GM19239 (cell line): Measurements from ENCODE around the gene ABCB6.
"Not testable (repeated sequence)": the region's sequence is repeated elsewhere in the genome, so short reads cannot be mapped to it uniquely, and the experiment has no call there.

Experiments used
- DNase-seq: peaks from one replicate; pipeline ENCODE4 v3.0.0; 2011; ENCODE audit warnings: low spot score; ENCODE audit not compliant: insufficient read length
- FAIRE-seq: peaks from 2 replicates; lab custom pipeline; 2011; peaks lifted over from hg19 to GRCh38; lab: Jason Lieb, UNC

The ABCB6 gene

DNA sequence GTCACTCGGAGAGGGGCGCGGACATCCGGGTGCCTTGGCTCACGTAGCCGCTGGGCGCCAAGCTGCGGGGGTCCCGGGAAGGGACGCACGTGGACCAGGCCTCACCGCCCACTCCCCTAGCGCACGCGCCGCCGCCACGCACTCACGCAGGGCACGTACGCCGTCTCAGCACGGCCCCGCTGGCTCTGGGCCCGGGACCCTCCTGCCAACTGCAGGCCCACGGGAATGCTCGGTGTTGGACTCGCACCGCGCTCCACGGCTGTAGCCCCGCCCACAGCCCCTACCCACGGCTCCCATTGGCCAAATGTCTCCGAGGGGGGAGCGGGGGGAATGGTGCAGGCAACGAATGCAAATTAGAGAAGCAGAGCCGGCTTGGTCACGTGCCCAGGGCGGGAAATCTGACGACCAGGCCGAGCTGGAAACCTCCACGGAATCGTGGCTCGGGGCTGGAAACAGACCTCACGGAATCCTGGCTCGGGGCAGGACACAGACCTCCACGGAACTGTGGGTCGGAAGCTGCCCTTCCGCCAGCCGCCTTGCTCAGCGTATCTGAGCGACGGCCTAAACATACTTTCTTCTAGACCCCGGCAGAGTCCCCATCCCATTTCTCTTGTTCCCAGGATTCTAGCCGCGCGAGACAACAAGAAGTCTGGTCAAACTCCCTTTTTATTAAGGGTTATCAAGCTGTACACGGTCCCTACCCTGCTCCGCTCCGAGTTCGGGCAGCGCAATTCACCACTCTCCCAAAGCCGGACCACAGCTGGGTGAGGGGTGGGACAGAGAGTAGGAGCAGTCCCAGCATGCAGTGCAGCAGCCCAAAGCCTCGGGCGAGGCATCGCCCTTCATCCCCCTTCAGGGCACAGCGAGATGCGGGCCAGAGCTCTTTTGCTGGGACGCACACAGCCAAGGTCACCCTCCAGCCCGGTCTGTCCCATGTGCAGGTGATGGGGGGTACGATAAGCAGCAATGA, at the start of gene ABCB6:
Gene ABCB6 (minus strand): TSS at position 227 of the 970 bp plus-strand sequence. CDS start 285 bp downstream, outside the sequence.
- FAIRE-seq, result peak; percentile 95
- peak; percentile 95 for DNase-seq

DNA sequence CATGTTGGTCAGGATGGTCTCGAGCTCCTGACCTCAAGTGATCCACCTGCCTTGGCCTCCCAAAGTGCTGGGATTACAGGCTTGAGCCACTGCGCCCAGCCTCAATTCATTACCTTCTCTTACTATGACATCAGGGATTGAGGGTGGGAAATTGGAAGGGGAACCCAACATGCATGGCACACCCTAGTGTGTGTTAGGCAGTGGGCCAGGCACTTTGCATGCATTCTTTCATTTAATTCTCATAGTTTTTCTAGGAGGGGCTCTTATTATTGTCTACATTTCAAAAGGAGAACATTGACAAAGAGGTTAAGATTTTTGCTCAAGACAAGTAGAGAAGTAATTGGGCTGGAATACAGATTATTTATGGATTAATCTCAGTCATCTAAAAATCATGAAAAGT, 49.5 kb upstream of the ABCB6 start:
- no peak for FAIRE-seq
- no peak for DNase-seq

DNA sequence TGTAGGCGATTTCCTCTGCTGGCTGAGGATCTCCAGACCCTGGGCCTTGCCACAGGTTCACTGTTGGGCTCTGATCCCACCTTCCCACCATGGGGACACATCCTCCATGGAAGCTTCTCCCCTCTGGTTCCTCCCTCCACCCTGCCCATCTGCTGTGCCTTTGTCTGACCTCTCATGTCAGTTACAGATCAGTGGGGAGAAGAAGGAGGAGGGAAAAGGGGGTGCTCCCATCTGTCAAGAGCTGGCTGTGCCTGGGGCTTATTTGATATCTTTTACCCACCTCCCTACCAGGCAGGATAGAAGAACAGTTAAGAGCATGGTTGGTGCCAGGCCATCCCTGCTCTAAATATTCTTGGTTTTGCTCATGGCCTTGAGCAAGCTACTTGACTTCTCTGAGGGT, 48.1 kb upstream of the ABCB6 start:
- no peak for FAIRE-seq

DNA sequence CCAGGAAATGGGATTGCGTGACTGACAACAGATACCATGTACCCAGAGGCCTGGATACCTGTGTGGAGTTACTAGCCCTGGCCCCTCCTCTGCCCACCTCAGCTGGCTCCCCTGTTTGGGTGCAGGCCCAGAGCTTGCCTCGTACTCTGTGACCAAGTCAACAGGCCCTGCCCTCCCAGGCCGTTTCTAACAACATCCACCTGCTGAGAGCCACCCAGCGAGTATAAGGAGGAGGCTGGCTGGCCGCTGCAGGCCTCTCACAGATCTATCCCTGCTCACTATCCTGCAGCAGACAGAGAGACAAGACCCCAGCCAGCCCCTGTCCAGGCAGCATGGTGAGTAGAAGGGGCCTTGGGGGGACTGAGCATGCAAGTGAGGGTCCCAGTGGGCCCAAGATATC, 47.5 kb upstream of the ABCB6 start:
- no peak for DNase-seq
- no peak for FAIRE-seq

More for the DNA sequence above, 48.1 kb upstream of the ABCB6 start:
- no peak for DNase-seq

DNA sequence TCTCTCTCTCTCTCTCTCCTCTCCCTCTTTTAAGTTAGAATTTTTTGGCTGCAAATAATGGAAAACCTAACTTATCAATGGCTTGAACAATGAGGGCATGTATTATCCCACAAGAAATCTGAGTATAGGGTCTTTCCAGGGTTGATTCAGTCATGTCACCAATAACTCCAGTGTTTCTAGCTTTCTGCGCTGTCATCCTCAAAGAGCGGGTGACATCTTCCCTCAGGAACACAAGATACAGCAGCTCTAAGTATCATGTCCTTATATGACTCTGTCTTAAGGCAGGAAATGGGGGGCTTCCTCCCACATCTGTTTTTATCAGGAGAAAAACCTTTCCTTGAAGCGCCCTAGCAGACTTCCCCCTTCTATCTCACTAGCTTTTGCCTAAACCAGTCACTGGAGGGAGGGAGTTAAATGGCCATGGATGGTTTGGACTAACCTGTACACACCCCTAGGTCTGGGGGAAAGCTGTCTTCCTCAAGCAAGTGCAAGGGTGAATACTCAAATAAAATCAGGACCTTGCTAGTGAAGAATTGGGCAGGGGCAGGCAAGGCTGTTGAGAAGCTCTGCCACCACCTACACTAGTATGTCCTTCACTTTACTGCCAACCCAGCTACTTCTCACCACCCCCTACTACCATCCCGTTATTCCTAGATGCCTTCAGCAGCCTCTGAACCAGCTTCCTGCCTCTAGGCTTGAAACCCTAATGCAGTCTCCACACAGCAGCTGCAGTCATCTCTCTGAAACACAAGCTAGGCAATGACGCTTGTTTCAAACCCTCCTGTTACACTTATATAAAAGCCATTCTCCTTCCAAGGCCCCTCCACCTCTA, 42.5 kb upstream of the ABCB6 start:
- DNase-seq, result no peak
- no peak for FAIRE-seq

DNA sequence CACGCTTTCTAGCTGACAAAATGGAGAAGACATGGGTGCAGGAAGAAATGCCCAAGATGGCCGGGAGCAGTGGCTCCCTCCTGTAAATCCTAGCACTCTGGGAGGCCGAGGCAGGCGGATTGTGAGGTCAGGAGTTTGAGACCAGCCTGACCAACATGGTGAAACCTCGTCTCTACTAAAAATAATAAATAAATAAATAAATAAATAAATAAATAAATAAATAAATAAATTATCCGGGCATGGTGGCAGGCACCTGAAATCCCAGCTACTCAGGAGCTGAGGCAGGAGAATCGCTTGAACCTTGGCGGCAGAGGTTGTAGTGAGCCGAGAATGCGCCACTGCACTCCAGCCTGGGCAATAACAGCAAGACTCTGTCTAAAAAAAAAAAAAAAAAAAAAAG, 40.2 kb upstream of the ABCB6 start:
- not testable (repeated sequence) for FAIRE-seq, DNase-seq

DNA sequence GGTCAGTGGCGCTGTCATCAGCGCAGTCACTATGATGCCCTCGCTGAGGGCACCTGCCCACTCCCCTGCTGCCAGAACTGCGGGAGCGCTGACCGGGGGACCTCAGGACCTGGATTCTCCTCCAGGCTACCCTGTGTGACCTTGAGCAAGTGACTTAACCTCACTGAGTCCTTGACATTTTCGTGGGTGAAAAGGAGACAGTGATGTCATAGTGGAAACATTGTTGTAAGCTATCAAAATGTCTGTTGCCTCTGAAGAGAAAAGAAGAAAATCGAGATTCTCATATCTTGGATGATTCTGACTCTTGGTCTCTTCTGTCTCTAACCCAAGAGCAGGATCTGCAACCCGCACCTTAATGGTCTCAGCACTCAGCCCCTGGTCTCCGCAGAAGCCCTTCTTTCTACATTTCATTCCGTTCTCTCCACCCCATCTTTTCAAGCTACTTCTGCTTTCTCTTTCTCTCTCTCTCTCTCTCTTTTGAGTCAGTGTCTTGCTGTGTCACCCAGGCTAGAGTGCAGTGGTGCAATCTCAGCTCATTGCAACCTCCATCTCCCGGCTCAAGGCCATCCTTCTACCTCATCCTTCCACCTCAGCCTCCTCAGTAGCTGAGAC, 35.9 kb upstream of the ABCB6 start:
- DNase-seq (no peak), FAIRE-seq (peak; percentile 84)

DNA sequence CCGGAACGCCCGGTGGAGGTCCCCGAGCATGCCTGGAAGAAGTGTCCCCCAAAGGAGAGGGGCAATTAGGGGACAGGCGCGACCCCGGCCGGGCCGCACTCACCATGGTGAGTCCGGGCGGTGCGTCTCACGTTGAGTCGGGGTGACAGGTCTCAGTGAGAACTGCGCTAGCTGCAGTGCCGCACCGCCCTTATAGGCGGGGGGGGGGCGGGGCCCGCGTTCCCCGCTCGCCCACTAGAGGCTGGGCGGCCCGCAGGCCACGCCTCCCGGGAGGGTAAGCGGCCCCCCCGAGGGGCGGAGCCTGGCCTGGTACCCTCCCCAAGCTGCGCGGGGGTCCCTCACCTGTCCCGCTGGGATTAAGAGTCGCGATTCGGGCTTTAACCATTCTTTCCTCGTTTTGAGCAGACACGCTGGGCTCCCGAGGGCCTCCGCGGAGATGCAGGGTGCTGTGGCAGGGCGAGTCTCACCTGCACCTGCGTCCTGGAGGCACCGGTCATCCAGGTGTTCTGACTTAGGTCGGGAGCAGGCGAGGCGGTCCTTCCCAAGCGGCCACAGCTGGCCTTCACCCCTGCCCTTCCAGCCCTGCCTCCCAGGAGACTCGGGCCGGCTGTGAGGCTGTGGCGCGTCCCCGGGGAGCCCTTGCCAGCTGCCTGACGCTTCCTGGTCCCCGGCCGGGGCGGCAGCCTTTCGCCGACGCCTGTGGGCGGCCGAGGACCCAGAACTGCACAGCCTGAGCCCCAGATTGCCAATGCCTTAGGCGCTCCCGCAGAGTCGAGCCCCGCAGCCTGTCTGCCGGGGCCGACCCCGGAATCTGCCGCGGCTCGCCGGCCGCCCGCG, 35.2 kb upstream of the ABCB6 start, which contains the start of gene TUBA4A:
Gene TUBA4A (minus strand): TSS at position 166 of the 837 bp plus-strand sequence. CDS start 60 bp downstream, at position 106.
- peak; percentile 87 for DNase-seq
- peak; percentile 83 for FAIRE-seq

DNA sequence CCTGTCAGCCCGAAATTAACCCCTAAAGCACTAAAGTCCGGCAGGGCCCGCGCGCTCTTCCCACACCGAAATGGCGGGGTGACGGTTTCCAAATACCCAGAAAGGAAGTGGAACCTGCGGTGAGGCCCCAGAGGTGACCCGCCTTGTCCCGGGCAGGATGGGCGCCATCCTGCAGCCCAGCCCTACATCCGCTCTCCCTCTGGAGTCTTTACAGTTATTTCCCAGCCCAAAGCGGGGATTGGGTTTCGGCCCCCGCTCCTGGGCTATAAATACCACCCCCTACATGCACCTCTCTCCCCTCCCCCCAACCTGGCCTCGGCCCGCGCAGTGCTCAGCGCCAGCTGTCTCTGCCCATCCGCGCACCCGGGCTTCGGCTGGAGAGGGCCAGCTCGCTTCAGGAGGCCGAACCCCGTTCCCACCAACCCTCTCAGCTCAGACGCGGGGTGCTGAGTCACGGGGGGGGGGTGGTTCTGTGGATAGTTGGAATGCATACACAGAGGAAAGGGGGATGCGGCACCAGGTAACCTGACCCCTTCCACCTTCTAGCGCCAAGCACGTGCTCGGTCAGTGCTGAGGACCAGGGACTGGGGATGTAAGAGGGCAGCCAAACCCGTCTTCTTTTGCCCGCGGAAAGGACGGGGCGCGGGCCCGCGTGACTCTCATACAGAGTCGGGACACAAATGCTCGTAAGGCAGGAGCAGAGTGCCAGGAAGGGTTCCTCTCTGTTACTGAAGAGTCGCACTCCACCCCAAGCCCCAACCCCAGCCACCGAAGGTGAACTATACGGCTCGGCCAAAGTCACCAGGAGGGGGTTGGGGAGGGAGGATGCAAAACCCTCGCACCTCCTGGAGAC, 34.4 kb upstream of the ABCB6 start, which contains the start of gene TUBA4B:
Gene TUBA4B (plus strand): TSS at position 344 of the 853 bp plus-strand sequence. CDS start 165 bp downstream, at position 509.
- FAIRE-seq (peak; percentile 21), DNase-seq (no peak)

DNA sequence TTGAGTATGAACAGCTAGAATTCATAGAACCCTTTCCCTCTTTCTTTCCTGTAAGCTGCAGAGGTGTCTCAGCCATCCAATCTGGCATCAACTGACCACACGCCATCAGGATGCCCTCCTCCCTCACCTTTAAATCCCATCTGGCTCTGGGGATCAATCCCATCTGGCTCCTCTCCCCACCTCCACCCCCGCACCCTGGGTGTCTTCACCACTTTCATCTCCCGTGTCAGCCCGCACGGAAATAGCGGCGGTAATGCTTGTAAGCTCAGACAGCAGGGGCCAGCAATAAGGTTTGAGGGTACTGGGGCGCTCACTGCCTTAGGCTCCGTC, 33.8 kb upstream of the ABCB6 start:
- DNase-seq (no peak), FAIRE-seq (peak; percentile 62)

DNA sequence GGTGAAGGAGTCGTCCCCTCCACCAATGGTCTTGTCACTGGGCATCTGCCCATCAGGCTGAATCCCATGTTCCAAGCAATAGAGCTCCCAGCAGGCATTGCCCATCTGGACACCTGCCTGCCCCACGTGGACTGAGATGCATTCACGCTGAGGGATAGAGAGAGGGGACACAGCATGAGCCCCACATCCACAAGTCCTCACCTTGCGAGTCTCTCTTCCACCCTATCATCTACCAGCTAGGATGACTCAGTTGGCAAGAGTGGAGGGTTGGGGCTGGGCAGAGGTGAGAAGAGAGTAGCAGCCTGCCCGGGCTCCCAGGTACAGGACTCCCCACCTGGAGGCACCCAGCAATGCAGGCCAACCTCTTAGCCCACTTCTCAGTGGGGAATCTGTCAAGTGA, 33.3 kb upstream of the ABCB6 start:
- peak; percentile 66 for FAIRE-seq
- no peak for DNase-seq

DNA sequence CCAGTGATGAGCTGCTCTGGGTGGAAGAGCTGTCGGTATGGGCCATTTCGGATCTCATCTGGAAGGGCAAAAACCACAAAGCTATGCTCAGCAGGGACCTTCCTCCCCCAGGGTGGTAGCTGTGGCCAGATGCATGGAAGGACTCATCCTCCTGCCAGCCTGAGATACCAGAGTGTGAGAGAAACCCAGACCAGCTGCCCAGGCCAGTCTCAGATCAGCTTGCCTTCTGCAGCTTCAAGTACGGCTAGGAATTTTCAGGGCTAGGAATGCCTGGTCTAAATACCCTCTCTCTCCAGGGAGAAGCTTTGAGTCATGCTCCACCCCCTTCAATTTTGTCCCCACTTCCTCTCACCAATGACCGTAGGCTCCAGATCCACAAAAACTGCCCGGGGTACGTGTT, 32.9 kb upstream of the ABCB6 start:
- FAIRE-seq (no peak), DNase-seq (no peak)

DNA sequence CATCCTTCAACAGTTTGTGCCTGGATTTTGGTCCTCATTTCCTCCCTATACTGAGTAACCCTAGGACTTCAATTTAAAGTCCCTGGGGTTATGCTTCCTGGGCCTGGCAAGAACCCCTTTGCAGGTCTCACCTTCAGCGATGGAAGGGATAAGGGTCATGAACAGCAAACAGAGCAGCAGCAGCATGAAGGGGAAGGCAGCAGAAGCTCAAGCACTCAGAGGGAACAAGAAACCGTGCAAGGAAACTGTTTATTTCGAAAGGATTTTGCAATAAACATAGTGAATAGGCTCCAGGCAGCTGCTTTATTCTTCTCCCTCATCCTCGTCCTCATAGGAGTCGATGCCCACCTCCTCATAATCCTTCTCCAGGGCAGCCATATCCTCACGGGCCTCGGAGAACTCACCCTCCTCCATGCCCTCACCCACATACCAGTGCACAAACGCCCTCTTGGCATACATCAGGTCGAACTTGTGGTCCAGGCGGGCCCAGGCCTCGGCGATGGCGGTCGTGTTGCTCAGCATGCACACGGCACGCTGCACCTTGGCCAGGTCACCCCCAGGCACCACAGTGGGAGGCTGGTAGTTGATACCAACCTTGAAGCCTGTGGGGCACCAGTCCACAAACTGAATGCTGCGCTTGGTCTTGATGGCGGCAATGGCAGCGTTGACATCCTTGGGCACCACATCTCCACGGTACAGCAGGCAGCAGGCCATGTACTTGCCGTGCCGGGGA, 31.5 kb upstream of the ABCB6 start:
- DNase-seq, result no peak
- FAIRE-seq, result no peak

DNA sequence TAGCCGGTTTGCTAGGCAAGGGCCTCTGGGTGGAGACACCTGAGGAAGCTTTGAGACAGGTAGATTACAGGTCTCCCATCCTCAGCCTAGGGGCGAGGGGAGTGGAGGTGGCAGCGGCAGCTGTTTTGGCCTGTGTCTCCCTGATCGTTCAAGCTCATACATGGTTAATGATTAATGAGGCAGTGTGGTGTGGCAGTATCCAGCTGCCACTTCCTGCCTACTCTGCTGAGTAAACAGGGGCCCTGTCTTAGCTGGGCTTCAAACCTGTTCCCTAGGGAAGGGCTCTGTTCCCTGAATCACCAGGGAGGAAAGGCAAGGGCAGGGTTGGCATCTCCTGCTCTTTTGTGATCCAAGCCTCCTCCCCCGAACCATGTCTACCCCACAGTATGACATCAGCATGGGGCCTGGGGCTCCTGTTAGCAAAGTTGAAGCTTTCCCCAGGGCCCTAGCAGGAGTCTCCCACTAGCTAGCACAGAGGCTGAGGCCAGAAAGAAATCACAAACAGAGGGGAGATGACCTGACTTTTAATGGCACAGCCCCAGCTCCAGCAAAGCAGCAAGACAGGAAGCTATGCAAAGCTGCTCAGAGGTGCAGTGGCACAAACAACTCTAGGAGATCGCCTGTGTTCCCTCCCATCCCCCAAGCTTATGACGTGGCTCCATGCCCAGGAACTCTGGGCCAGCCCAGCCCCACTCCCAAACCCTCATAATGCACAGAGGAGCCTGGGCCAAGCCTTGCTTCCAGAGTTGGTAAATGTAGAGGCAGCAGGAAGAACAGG, 30.6 kb upstream of the ABCB6 start:
- DNase-seq (no peak), FAIRE-seq (peak; percentile 93)

DNA sequence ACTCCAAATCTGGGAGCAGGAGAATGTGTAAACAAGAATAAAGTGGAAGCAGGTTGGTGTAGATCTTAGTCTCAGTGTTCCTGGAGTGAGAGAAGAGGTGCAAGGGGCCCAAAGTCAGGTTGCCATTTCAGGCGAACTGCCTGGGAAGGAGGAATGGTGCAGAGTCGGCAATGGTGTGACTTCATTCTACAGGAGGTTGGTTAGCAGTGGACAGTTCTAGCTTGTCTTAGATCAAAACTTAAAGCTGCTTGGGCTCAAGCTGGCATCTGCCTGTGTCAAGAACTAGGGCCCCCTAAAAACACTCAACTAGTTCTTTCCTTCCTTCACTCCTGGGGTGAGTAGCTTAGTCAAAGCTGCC, 30.1 kb upstream of the ABCB6 start:
- no peak for DNase-seq

DNA sequence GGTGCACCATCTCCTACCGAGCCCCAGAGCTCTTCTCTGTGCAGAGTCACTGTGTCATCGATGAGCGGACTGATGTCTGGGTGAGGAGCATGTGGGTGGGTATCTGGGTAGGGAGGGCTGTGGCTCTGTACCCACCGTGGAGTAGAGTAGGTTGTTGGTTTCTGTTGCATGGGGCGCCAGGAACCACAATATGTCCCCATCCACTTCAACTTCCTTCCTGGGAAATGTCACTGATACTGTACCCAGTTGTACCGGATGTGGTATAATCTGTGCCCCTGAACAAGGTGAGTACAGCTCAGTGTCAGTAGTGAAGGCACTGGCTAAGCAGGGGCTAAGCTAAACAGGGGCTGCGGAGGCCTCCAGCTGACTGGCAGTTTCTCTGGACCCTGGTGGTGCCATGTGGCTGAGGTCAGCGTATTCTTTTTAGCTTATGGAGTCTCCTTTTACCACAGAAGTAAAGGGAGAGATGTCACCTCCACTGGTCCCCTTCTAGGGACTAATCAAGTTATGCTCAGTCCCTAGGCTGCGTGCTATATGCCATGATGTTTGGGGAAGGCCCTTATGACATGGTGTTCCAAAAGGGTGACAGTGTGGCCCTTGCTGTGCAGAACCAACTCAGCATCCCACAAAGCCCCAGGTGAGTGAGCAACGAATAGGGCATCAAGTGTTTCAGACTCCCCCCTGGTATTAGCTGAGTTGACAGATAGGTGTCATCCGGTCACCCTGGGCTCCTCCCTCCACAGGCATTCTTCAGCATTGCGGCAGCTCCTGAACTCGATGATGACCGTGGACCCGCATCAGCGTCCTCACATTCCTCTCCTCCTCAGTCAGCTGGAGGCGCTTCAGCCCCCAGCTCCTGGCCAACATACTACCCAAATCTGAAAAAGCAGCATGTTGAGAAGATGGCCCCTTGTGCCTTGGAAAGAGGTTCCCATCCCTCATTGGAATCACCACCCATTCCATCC, 29.2 kb upstream of the ABCB6 start:
- no peak for FAIRE-seq
- DNase-seq, result no peak

More for the DNA sequence above, 30.1 kb upstream of the ABCB6 start:
- peak; percentile 33 for FAIRE-seq
